ENCODE measurements around the gene CAMK1D. TPM values are rescaled to one million over a fixed set of nuclear protein-coding genes. Genes with fewer than 3 reads are reported as not detected.

The CAMK1D gene
- total RNA-seq, 2 experiments from 2014 or later = 2.4 to 2.8 TPM

DNA sequence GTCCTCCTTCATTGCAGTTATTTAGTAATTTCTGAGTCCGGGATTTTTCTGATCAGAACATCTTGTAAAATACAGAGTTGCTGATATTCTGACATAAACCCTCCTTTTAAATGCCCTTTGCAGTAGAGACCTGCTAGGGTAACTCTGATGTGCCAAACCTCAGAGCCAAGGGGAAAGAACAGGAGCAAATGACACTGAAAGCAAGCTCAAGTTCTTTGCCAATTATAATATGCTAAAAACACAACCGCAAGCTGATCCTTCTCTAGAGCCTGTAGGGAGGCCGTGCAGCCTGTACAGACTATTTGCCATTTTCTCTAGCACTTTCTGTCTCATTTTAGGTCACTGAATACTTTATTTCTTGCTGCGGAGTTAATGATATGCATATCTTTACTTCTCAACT lies 240.4 kb downstream of the CAMK1D start:
- CTCF ChIA-PET = no interaction called here
- Mint-ChIP-seq H3K4me1 (peaks cover 58% of the 10 kb centered on the region), H3K36me3 (peaks cover 9% of the 10 kb centered on the region), H3K27ac (no peak overlapping the region), H3K4me3 (no peak overlapping the region), H3K9me3 (ENCODE audit: low read depth) (no peaks in the 10 kb centered on the region), H3K27me3 (no peaks in the 10 kb centered on the region)
- ATAC-seq (no peak), DNase-seq (no peak)

- Mint-ChIP-seq H3K9me3 (ENCODE audit: low read depth) (peaks cover 6% of the 10 kb centered on the region), H3K27ac (no peak overlapping the region), H3K4me3 (no peak overlapping the region), H3K36me3 (peaks cover 12% of the 10 kb centered on the region), H3K4me1 (peaks cover 69% of the 10 kb centered on the region), H3K27me3 (no peaks in the 10 kb centered on the region)
- DNase-seq = no peak
- no peak for ATAC-seq
- CTCF ChIA-PET = no interaction called here
These were observed 241.6 kb downstream of the CAMK1D start for GRCh38 chr10:12590675-12591659.

- peaks cover 7% of the 10 kb centered on the region for H3K9me3 Mint-ChIP-seq (ENCODE audit: low read depth)
- H3K4me3 Mint-ChIP-seq = no peak overlapping the region
- ATAC-seq (no peak), DNase-seq (no peak)
- H3K36me3 Mint-ChIP-seq = peaks cover 19% of the 10 kb centered on the region
- peaks cover 65% of the 10 kb centered on the region for H3K4me1 Mint-ChIP-seq
- H3K27me3 Mint-ChIP-seq = no peaks in the 10 kb centered on the region
- H3K27ac Mint-ChIP-seq = peak overlapping the region; percentile 52
- CTCF ChIA-PET = no interaction called here
These were observed 243.6 kb downstream of the CAMK1D start for GRCh38 chr10:12592967-12593366.

DNA sequence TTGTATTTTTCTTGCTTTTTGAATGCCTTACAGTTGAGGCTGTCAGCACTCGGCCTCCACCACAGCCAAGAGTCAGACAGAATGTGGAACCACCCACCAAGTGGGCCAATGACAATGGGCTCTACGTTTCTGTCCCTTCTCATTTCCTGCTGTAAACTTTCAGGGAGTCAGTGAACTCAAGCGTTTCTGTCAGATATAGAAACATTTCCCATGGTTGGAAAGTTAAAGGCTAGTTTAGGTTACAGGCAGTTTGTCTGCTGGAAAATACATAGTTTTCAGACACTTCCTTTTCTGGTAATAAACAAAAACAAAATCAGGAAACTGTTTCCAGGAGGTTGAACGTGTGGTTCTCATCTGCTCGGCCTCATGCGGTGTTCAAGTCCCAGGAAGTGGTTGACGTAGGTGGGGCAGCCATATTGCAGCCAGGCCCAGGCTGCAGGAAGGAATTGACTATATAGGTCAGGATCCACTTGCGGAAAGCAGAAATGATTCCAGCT lies 245.1 kb downstream of the CAMK1D start:
- peaks cover 7% of the 10 kb centered on the region for H3K9me3 Mint-ChIP-seq (ENCODE audit: low read depth)
- CTCF ChIA-PET = no interaction called here
- DNase-seq (peak; percentile 73), ATAC-seq (peak; percentile 77)
- peaks cover 55% of the 10 kb centered on the region for H3K4me1 Mint-ChIP-seq
- no peaks in the 10 kb centered on the region for H3K27me3 Mint-ChIP-seq
- peak overlapping the region; percentile 23 for H3K4me3 Mint-ChIP-seq
- peak overlapping the region; percentile 80 for H3K27ac Mint-ChIP-seq
- H3K36me3 Mint-ChIP-seq = peaks cover 19% of the 10 kb centered on the region

GRCh38 chr10:12595936-12596576 lies 246.7 kb downstream of the CAMK1D start:
- no peak overlapping the region for H3K27ac Mint-ChIP-seq
- H3K4me3 Mint-ChIP-seq = no peak overlapping the region
- no peaks in the 10 kb centered on the region for H3K27me3 Mint-ChIP-seq
- peaks cover 7% of the 10 kb centered on the region for H3K9me3 Mint-ChIP-seq (ENCODE audit: low read depth)
- ATAC-seq = no peak
- peaks cover 45% of the 10 kb centered on the region for H3K4me1 Mint-ChIP-seq
- peaks cover 19% of the 10 kb centered on the region for H3K36me3 Mint-ChIP-seq
- CTCF ChIA-PET = interaction anchor here (0.8 kb wide), 1 partner anchor 61 kb away, joined by 3 read pairs; no protein-coding TSS in a partner anchor
- DNase-seq = no peak

DNA sequence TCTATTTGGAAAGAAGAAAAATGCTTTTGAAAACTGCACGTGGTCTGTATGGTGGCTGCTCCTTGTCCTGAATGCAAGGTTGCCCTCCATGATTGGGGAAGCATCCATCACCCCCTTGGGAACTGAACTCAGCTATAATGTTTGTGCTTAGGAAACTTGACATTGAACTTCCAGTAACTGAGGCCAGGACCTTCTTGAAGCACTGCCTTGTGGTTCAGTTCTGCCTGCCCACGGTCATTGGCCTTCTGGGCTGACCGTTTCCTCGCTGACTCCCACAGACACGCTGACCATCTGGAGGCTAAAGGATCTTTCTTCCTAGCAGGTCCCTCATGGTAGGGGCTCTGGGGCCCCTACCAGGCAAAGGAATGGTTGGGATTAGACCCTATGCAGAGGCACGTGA lies 247.8 kb downstream of the CAMK1D start:
- Mint-ChIP-seq H3K36me3 (peaks cover 19% of the 10 kb centered on the region), H3K27ac (no peak overlapping the region), H3K4me3 (no peak overlapping the region), H3K27me3 (no peaks in the 10 kb centered on the region), H3K9me3 (ENCODE audit: low read depth) (peaks cover 7% of the 10 kb centered on the region), H3K4me1 (peaks cover 45% of the 10 kb centered on the region)
- DNase-seq = no peak
- CTCF ChIA-PET = no interaction called here
- ATAC-seq = no peak

- CTCF ChIA-PET = no interaction called here
- no peak for DNase-seq
- Mint-ChIP-seq H3K27ac (no peak overlapping the region), H3K36me3 (peaks cover 19% of the 10 kb centered on the region), H3K4me1 (peaks cover 40% of the 10 kb centered on the region), H3K27me3 (no peaks in the 10 kb centered on the region), H3K9me3 (ENCODE audit: low read depth) (peaks cover 7% of the 10 kb centered on the region), H3K4me3 (no peak overlapping the region)
- ATAC-seq = no peak
These were observed 248.7 kb downstream of the CAMK1D start for GRCh38 chr10:12597788-12598765.

GRCh38 chr10:12600652-12601051 lies 251.3 kb downstream of the CAMK1D start:
- CTCF ChIA-PET = no interaction called here
- Mint-ChIP-seq H3K9me3 (ENCODE audit: low read depth) (peaks cover 4% of the 10 kb centered on the region), H3K4me3 (no peak overlapping the region), H3K27me3 (no peaks in the 10 kb centered on the region), H3K36me3 (peaks cover 10% of the 10 kb centered on the region), H3K27ac (no peak overlapping the region), H3K4me1 (peaks cover 23% of the 10 kb centered on the region)
- ATAC-seq (no peak), DNase-seq (no peak)

DNA sequence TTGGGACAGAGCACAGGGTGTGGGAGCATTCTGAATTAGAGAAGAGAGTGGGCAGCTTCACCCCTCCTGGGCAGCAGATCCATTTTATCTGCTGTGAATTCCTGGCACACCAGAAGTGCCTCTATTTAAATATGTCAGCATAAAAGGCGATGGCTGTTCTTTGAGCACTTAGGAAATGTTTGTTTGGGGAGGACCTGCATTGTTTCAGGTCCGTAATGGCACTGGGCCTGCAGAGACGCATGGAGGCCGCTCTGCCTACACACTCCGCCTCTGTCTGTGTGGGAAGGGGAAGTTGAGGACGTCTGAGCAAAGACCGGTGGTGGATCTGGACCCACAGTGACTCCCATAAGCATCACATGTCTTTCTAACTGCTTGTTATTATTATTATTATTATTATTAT lies 253.2 kb downstream of the CAMK1D start:
- Mint-ChIP-seq H3K27ac (no peak overlapping the region), H3K4me1 (peaks cover 24% of the 10 kb centered on the region), H3K4me3 (no peak overlapping the region), H3K27me3 (no peaks in the 10 kb centered on the region), H3K36me3 (no peaks in the 10 kb centered on the region), H3K9me3 (ENCODE audit: low read depth) (no peaks in the 10 kb centered on the region)
- CTCF ChIA-PET = no interaction called here
- ATAC-seq (no peak), DNase-seq (no peak)

GRCh38 chr10:12603766-12604470 lies 254.6 kb downstream of the CAMK1D start:
- H3K36me3 Mint-ChIP-seq = no peaks in the 10 kb centered on the region
- ATAC-seq (no peak), DNase-seq (no peak)
- H3K27ac Mint-ChIP-seq = no peak overlapping the region
- H3K4me3 Mint-ChIP-seq = no peak overlapping the region
- H3K27me3 Mint-ChIP-seq = no peaks in the 10 kb centered on the region
- peaks cover 16% of the 10 kb centered on the region for H3K4me1 Mint-ChIP-seq
- CTCF ChIA-PET = no interaction called here
- H3K9me3 Mint-ChIP-seq (ENCODE audit: low read depth) = no peaks in the 10 kb centered on the region

GRCh38 chr10:12605580-12606405 lies 256.4 kb downstream of the CAMK1D start:
- peak overlapping the region; percentile 89 for H3K27ac Mint-ChIP-seq
- CTCF ChIA-PET = interaction anchor here (0.6 to 1.5 kb wide), 2 partner anchors 21 to 51 kb away, joined by 4 read pairs; no protein-coding TSS in a partner anchor

GRCh38 chr10:12606461-12606860 lies 257.1 kb downstream of the CAMK1D start:
- Mint-ChIP-seq H3K4me3 (peak overlapping the region; percentile 60), H3K27me3 (no peaks in the 10 kb centered on the region), H3K4me1 (peaks cover 16% of the 10 kb centered on the region), H3K36me3 (no peaks in the 10 kb centered on the region), H3K27ac (peak overlapping the region; percentile 89), H3K9me3 (ENCODE audit: low read depth) (no peaks in the 10 kb centered on the region)
- CTCF ChIA-PET = interaction anchor here (1.5 kb wide), 1 partner anchor 50 kb away, joined by 4 read pairs; no protein-coding TSS in a partner anchor
- DNase-seq = no peak
- no peak for ATAC-seq

More at GRCh38 chr10:12605580-12606405, 256.4 kb downstream of the CAMK1D start:
- peak overlapping the region; percentile 60 for H3K4me3 Mint-ChIP-seq
- no peaks in the 10 kb centered on the region for H3K27me3 Mint-ChIP-seq
- no peaks in the 10 kb centered on the region for H3K36me3 Mint-ChIP-seq
- H3K4me1 Mint-ChIP-seq = peaks cover 16% of the 10 kb centered on the region
- DNase-seq (peak; percentile 69), ATAC-seq (peak; percentile 87)
- no peaks in the 10 kb centered on the region for H3K9me3 Mint-ChIP-seq (ENCODE audit: low read depth)
